ENCODE data around the gene ANKRD31.

DNA sequence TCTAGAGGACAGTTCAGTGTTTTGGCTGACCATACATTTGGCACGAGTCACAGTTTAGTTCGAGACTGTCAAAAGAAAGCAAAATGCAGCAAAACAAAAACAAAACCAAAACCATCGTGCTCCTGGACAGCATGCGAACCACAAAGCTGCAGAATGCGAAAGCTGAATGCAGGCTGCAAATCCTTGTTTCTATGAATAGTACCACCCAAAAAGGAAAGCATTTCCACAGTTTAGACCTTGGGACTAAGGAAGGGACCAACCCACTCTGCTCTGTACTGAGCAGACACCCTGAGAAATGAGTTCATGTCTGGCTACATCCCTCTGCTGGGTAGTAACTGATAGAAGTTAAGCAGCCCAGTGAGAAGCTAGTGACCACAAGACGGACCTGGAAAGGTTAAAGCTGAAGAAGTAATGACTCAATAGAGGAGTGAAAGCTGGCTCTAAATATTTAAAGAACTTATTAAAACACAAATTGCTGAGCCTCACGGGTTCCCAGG, 188.2 kb downstream of the ANKRD31 start:
- TF ChIP-seq, protein P1, sequence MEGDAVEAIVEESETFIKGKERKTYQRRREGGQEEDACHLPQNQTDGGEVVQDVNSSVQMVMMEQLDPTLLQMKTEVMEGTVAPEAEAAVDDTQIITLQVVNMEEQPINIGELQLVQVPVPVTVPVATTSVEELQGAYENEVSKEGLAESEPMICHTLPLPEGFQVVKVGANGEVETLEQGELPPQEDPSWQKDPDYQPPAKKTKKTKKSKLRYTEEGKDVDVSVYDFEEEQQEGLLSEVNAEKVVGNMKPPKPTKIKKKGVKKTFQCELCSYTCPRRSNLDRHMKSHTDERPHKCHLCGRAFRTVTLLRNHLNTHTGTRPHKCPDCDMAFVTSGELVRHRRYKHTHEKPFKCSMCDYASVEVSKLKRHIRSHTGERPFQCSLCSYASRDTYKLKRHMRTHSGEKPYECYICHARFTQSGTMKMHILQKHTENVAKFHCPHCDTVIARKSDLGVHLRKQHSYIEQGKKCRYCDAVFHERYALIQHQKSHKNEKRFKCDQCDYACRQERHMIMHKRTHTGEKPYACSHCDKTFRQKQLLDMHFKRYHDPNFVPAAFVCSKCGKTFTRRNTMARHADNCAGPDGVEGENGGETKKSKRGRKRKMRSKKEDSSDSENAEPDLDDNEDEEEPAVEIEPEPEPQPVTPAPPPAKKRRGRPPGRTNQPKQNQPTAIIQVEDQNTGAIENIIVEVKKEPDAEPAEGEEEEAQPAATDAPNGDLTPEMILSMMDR (IDR thresholded peaks at IDR 0.05), result no peak
- TF ChIP-seq POLR2AphosphoS5 (IDR thresholded peaks at IDR 0.05; ENCODE audit: insufficient read depth in 1 of 2, low read depth in 1 of 2), result no peak

All from vagina (tissue), 2 donors.